HEK293 (cell line): Measurements from ENCODE around the gene TPR.

ENCODE experiments used
- CTCF ChIA-PET: fragments of 350-600 bp; formaldehyde crosslinking; extraction: SDS; loops from one replicate; lab custom pipeline; 2021; ENCODE audit warnings: antibody characterized with exemption; lab: Yijun Ruan, JAX
- POLR2A ChIA-PET: fragments of 300-600 bp; formaldehyde crosslinking; extraction: SDS; loops from one replicate; lab custom pipeline; 2020; ENCODE audit warnings: antibody characterized with exemption, inconsistent platforms; lab: Yijun Ruan, JAX
- H3K27ac ChIP-seq: fragments of 200-500 bp; sonication (Bioruptor generic); 2 replicates; pipeline ENCODE4 v1.5.1; 2014; ENCODE audit warnings: low read depth, low read length, control low read depth, inconsistent platforms; ENCODE audit errors: extremely low read depth
- H3K36me3 ChIP-seq, 2 experiments: fragments of 200-500 bp in 1 of 2; sonication (Bioruptor generic) in 1 of 2; 1 replicate in 1 of 2; 2 replicates in 1 of 2; pipeline ENCODE4 v1.5.1; 2014 to 2017; ENCODE audit warnings: inconsistent platforms in 2 of 2, low read length in 2 of 2; ENCODE audit not compliant: control insufficient read depth in 2 of 2, insufficient read depth in 1 of 2
- H3K4me1 ChIP-seq: fragments of 200-500 bp; sonication (Bioruptor generic); 2 replicates; pipeline ENCODE4 v1.5.1; 2014; ENCODE audit warnings: mild to moderate bottlenecking, low read length, inconsistent platforms; ENCODE audit not compliant: control insufficient read depth, insufficient read depth
- H3K4me3 ChIP-seq: 2 replicates; pipeline ENCODE4 v1.5.1; 2011; ENCODE audit warnings: low read depth, mild to moderate bottlenecking, control low read depth, low read length, moderate library complexity
- H3K9me3 ChIP-seq: fragments of 200-500 bp; sonication (Bioruptor generic); 2 replicates; pipeline ENCODE4 v1.5.1; 2014; ENCODE audit warnings: low read depth, low read length, inconsistent platforms; ENCODE audit not compliant: control insufficient read depth, insufficient read depth
- FEZF1 ChIP-seq: fragments of 450-650 bp; formaldehyde crosslinking; IDR thresholded peaks from 2 replicates; pipeline ENCODE4 v1.5.1; 2016; ENCODE audit warnings: missing biosample characterization, missing genetic modification characterization
- PATZ1 ChIP-seq: fragments of 450-650 bp; formaldehyde crosslinking; IDR thresholded peaks from 2 replicates; pipeline ENCODE4 v1.5.1; 2016; ENCODE audit warnings: missing biosample characterization, missing genetic modification characterization
- PRDM10 ChIP-seq: fragments of 450-650 bp; formaldehyde crosslinking; IDR thresholded peaks from 2 replicates; pipeline ENCODE4 v1.5.1; 2016; ENCODE audit warnings: missing biosample characterization, missing genetic modification characterization
- PRDM6 ChIP-seq: fragments of 450-650 bp; formaldehyde crosslinking; IDR thresholded peaks from 2 replicates; pipeline ENCODE4 v1.5.1; 2017; ENCODE audit warnings: missing biosample characterization, missing genetic modification characterization
- SP3 ChIP-seq: fragments of 450-650 bp; formaldehyde crosslinking; IDR thresholded peaks from 2 replicates; pipeline ENCODE4 v1.5.1; 2016; ENCODE audit warnings: missing biosample characterization, missing genetic modification characterization
- TCF7L2 ChIP-seq: IDR thresholded peaks from 2 replicates; pipeline ENCODE4 v1.6.1; 2011; ENCODE audit warnings: low read depth, mild to moderate bottlenecking, inconsistent platforms, low read length, moderate library complexity, borderline replicate concordance
- ZBTB6 ChIP-seq: fragments of 450-650 bp; formaldehyde crosslinking; IDR thresholded peaks from 2 replicates; pipeline ENCODE4 v1.5.1; 2017; ENCODE audit warnings: missing biosample characterization, missing genetic modification characterization
- ZNF18 ChIP-seq: fragments of 450-650 bp; formaldehyde crosslinking; IDR thresholded peaks from 2 replicates; pipeline ENCODE4 v1.5.1; 2016; ENCODE audit warnings: missing biosample characterization, missing genetic modification characterization
- ZNF214 ChIP-seq: fragments of 450-650 bp; formaldehyde crosslinking; IDR thresholded peaks from 2 replicates; pipeline ENCODE4 v1.5.1; 2017; ENCODE audit warnings: missing biosample characterization, mild to moderate bottlenecking, missing genetic modification characterization, borderline replicate concordance
- ZNF221 ChIP-seq: fragments of 450-650 bp; formaldehyde crosslinking; IDR thresholded peaks from 2 replicates; pipeline ENCODE4 v1.5.1; 2017; ENCODE audit warnings: missing biosample characterization, missing genetic modification characterization, borderline replicate concordance
- ZNF354C ChIP-seq: fragments of 450-650 bp; formaldehyde crosslinking; IDR thresholded peaks from 2 replicates; pipeline ENCODE4 v1.5.1; 2016; ENCODE audit warnings: missing biosample characterization, missing genetic modification characterization, low read depth, borderline replicate concordance
- ZNF544 ChIP-seq: fragments of 450-650 bp; formaldehyde crosslinking; IDR thresholded peaks from 2 replicates; pipeline ENCODE4 v1.5.0; 2017; ENCODE audit warnings: missing biosample characterization, missing genetic modification characterization
- ZNF639 ChIP-seq: fragments of 450-650 bp; formaldehyde crosslinking; IDR thresholded peaks from 2 replicates; pipeline ENCODE4 v1.5.1; 2016; ENCODE audit warnings: missing biosample characterization, missing genetic modification characterization
- ZNF677 ChIP-seq: fragments of 450-650 bp; IDR thresholded peaks from 2 replicates; pipeline ENCODE4 v1.5.0; 2018; ENCODE audit warnings: missing biosample characterization, mild to moderate bottlenecking, missing genetic modification characterization, moderate library complexity

Gene TPR

GRCh38 chr1:186297439-186298045, 77.5 kb downstream of the TPR start (continued):
- TF ChIP-seq ZNF214 (tag by site-specific recombination) (no peak), PRDM6 (no peak), ZNF354C (tag by site-specific recombination) (no peak), ZNF18 (no peak), ZNF677 (tag by site-specific recombination) (no peak), ZNF221 (tag by site-specific recombination) (no peak), ZBTB6 (tag by site-specific recombination) (no peak), TCF7L2 (no peak), PRDM10 (tag by site-specific recombination) (no peak), SP3 (tag by site-specific recombination) (no peak), FEZF1 (no peak), PATZ1 (no peak)
- TF ChIP-seq, all 188 proteins: peak for 0

- no peaks in the 10 kb centered on the region for H3K4me1 ChIP-seq
- H3K27ac ChIP-seq: no peak within 1 kb of the TSS
- ChIA-PET POLR2A (no interaction called here), CTCF (interaction anchor here (1.5 kb wide), 1 partner anchor 8 kb away, joined by 5 read pairs; no protein-coding TSS in a partner anchor)
- no peak within 1 kb of the TSS for H3K4me3 ChIP-seq
- TF ChIP-seq ZNF639 (tag by site-specific recombination): no peak
- TF ChIP-seq PRDM10 (tag by site-specific recombination): peak; percentile 58
- TF ChIP-seq ZNF544 (tag by site-specific recombination): no peak
- no peaks in the 10 kb centered on the region for H3K36me3 ChIP-seq
- H3K9me3 ChIP-seq: no peaks in the 10 kb centered on the region
Measured at GRCh38 chr1:186295980-186296379, 79.1 kb downstream of the TPR start, which contains the start of gene PRG4. Gene PRG4 (plus strand): TSS chr1:186296279.
